DND-41 (cell line): Measurements from ENCODE around the gene EPAS1.

Source experiments
- EZH2 ChIP-seq: IDR thresholded peaks from 3 replicates; pipeline ENCODE4 v1.6.1; 2012; ENCODE audit warnings: borderline replicate concordance, low read depth, mild to moderate bottlenecking, moderate library complexity, low read length, inconsistent platforms; ENCODE audit not compliant: severe bottlenecking
- TF ChIP-seq, protein P1 (sequence below): IDR thresholded peaks from 2 replicates; pipeline ENCODE4 v1.5.1; 2012; ENCODE audit warnings: borderline replicate concordance, low read length, moderate library complexity, mild to moderate bottlenecking; ENCODE audit not compliant: poor library complexity, severe bottlenecking; ENCODE audit errors: extremely low read depth

DNA sequence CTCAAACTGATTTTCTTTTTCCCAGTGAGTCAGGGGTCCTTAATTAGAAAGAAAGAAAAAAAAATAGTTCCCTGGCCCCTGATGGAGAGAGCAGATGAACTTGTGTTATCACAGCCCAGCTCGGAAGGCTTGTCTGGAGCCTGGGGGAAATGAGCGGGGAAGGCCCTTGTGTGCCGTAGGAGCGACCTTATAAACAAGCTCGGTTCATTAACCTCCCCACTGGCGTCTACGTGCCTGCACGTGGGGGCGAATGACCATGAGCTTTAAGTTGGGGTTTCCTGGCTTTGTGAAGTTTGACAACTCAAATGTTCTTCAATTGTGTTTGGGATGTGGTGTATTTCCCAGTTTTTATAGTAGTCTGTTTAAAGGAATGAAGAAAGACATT is 69.5 kb downstream of the EPAS1 start:
- no peak for TF ChIP-seq EZH2
- TF ChIP-seq, protein P1, sequence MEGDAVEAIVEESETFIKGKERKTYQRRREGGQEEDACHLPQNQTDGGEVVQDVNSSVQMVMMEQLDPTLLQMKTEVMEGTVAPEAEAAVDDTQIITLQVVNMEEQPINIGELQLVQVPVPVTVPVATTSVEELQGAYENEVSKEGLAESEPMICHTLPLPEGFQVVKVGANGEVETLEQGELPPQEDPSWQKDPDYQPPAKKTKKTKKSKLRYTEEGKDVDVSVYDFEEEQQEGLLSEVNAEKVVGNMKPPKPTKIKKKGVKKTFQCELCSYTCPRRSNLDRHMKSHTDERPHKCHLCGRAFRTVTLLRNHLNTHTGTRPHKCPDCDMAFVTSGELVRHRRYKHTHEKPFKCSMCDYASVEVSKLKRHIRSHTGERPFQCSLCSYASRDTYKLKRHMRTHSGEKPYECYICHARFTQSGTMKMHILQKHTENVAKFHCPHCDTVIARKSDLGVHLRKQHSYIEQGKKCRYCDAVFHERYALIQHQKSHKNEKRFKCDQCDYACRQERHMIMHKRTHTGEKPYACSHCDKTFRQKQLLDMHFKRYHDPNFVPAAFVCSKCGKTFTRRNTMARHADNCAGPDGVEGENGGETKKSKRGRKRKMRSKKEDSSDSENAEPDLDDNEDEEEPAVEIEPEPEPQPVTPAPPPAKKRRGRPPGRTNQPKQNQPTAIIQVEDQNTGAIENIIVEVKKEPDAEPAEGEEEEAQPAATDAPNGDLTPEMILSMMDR = no peak
